ENCODE data around the gene MAN2A2. TPM values are rescaled to one million over a fixed set of nuclear protein-coding genes. Genes with fewer than 3 reads are reported as not detected.

MAN2A2 gene
- total RNA-seq (2014; rRNA removed; shearing (Covaris generic)) (6.6 and 12.2 TPM in 2 replicates), total RNA-seq (2022) (11.6 and 17.4 TPM in 2 replicates), Bru-seq, nascent RNA (percentile 30 among the genes with signal in this experiment), BruChase-seq, experiment 1, labeled RNA remaining after a 6-hour chase (percentile 44 among the genes with signal in this experiment), BruChase-seq, experiment 2, labeled RNA remaining after a 2-hour chase (percentile 41 among the genes with signal in this experiment)
- long read RNA-seq, partial matches to known transcripts: 2 of 8 reads
- long read RNA-seq, other reads (novel, unspliced or antisense): 3 of 8 reads

GRCh38 chr15:90902840-90903732 is at the start of gene MAN2A2:
TSS of gene MAN2A2 (plus strand) at chr15:90903302. CDS start at chr15:90904208, 906 bp downstream.
- H3K4me3 ChIP-seq (ENCODE audit: low read depth, low read length, poor library complexity, severe bottlenecking): peak within 1 kb of the TSS; percentile 69
- H3K4me1 ChIP-seq (ENCODE audit: insufficient read depth, low read length, poor library complexity, severe bottlenecking): peaks cover 22% of the 10 kb centered on the region
- peak within 1 kb of the TSS; percentile 86 for H3K4me2 ChIP-seq (ENCODE audit: low read length)
- ChIA-PET POLR2A (interaction anchor here (1.4 to 4.5 kb wide), 2 partner anchors 11 to 27 kb away, joined by 3 to 24 read pairs; no protein-coding TSS in a partner anchor), CTCF (ENCODE audit: unreplicated experiment) (interaction anchor here (1.3 to 3.8 kb wide), 2 partner anchors 29 to 32 kb away, joined by 5 to 16 read pairs; partner anchors contain the start of genes HDDC3 and UNC45A)
- H3K9me2 ChIP-seq (ENCODE audit: insufficient read depth, low read length): no peaks in the 10 kb centered on the region
- no TSS peak for BruUV-seq (replicated peaks)
- no peaks in the 10 kb centered on the region for H3K79me2 ChIP-seq (ENCODE audit: insufficient read depth, low read depth, low read length)
- peak; percentile 55 for DNase-seq (ENCODE audit: low spot score)
- no peaks in the 10 kb centered on the region for H3K9me3 ChIP-seq (ENCODE audit: low read length)
- TF ChIP-seq EZH2phosphoT487 (IDR thresholded peaks at IDR 0.05; ENCODE audit: borderline replicate concordance, low read depth, low read length) (peak; percentile 93), CTCF (conservative IDR thresholded peaks at IDR 0.05; ENCODE audit: low read length) (no peak)
- no peak within 1 kb of the TSS for H3K27ac ChIP-seq (ENCODE audit: low read depth, low read length, poor library complexity, severe bottlenecking)
- H2AFZ ChIP-seq (ENCODE audit: low read length): peak within 1 kb of the TSS; percentile 42; the same call in 1 of the 2 replicates
- H4K20me1 ChIP-seq (ENCODE audit: insufficient read depth, low read length): no peaks in the 10 kb centered on the region
- intact Hi-C loops (cut with micrococcal nuclease; ENCODE audit: unreplicated experiment): loop anchor here (1.0 kb wide), 1 partner anchor 28 kb away; no protein-coding TSS in a partner anchor
- no peaks in the 10 kb centered on the region for H3K36me3 ChIP-seq (ENCODE audit: insufficient read depth, low read length)

GRCh38 chr15:90855139-90855538 is 48.0 kb upstream of the MAN2A2 start:
- H3K79me2 ChIP-seq (ENCODE audit: insufficient read depth, low read depth, low read length): no peaks in the 10 kb centered on the region
- no peaks in the 10 kb centered on the region; the same call in 1 of the 2 replicates for H3K36me3 ChIP-seq (ENCODE audit: insufficient read depth, low read length)
- no peak for DNase-seq (ENCODE audit: low spot score)
- H3K4me3 ChIP-seq (ENCODE audit: low read depth, low read length, poor library complexity, severe bottlenecking): no peak overlapping the region
- POLR2A ChIA-PET: interaction anchor here (0.8 kb wide), 1 partner anchor 76 kb away, joined by 3 read pairs; no protein-coding TSS in a partner anchor
- H3K9me2 ChIP-seq (ENCODE audit: insufficient read depth, low read length): no peaks in the 10 kb centered on the region
- no peak overlapping the region for H3K27ac ChIP-seq (ENCODE audit: low read depth, low read length, poor library complexity, severe bottlenecking)
- intact Hi-C loops (cut with micrococcal nuclease; ENCODE audit: unreplicated experiment): no loop called here
- 0 out of 2 replicates have a peak overlapping the region, but pooled peaks have one; percentile 19 for H3K4me2 ChIP-seq (ENCODE audit: low read length)
- no peaks in the 10 kb centered on the region for H3K9me3 ChIP-seq (ENCODE audit: low read length)
- H3K4me1 ChIP-seq (ENCODE audit: insufficient read depth, low read length, poor library complexity, severe bottlenecking): peaks cover 69% of the 10 kb centered on the region
- CTCF ChIA-PET (ENCODE audit: unreplicated experiment): interaction anchor here (0.6 kb wide), 2 partner anchors 13 to 1082 kb away, joined by 5 read pairs; no protein-coding TSS in a partner anchor
- TF ChIP-seq CTCF (conservative IDR thresholded peaks at IDR 0.05; ENCODE audit: low read length) (no peak), EZH2phosphoT487 (IDR thresholded peaks at IDR 0.05; ENCODE audit: borderline replicate concordance, low read depth, low read length) (no peak)
- H2AFZ ChIP-seq (ENCODE audit: low read length): no peak overlapping the region
- H4K20me1 ChIP-seq (ENCODE audit: insufficient read depth, low read length): no peaks in the 10 kb centered on the region
- BruUV-seq (replicated peaks): no TSS peak

All from OCI-LY7 (cell line).